Measurements from ENCODE around the gene XCL1.

Gene XCL1

DNA sequence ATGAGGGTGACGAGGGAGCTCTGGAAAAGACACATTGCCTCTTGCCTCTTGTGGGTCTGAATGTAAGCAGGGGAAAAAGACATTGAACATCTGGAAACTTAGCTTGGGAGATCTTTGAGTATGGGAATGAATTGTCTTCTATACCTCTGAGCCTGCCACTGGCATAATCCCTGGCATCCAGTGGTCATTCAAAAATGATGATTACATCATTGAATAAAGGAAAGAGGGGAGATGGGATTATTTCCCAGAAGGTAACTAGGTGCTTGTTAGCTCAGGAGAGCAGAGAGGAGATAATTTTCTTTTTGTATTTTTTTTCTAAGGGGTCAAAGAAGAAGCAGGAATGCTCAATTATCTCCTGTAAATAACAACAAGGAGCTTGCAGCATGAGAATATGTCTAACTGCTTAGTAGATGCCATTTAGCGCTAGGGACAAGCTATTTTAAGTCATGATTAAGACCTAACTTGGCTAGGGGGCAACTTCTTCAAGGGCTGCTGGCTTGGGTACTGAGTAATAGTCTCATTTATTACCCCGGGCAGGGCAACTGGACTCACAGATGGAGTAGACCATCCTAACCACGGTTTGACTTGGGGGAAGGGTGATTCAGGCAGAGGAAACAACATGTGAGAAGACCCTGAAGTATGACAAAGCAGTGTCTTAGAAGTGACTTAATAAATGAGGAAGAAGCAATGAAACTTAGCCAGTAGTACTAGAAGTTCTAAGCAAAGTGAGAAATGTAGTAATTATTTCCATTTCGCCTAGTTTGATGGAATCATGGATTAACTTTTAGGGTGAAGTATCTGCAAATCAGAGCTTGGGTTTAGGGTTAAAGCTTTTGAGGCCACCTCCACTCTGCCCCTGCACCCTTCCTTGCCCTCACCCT is 21.6 kb upstream of the XCL1 start:
- no peak for DNase-seq
- no peaks in the 10 kb centered on the region for H3K27me3 ChIP-seq (replicated peaks; ENCODE audit: insufficient read depth, low read length)
- H3K4me1 ChIP-seq (ENCODE audit: low read length): no peaks in the 10 kb centered on the region
- no peaks in the 10 kb centered on the region for H3K36me3 ChIP-seq (replicated peaks; ENCODE audit: insufficient read depth, low read length)
- no peak overlapping the region for H2AFZ ChIP-seq (ENCODE audit: low read length)
- H3K9me3 ChIP-seq (replicated peaks; ENCODE audit: insufficient read depth, low read length): no peaks in the 10 kb centered on the region
- H3K9ac ChIP-seq (ENCODE audit: low read length): no peak overlapping the region
- H4K20me1 ChIP-seq (ENCODE audit: insufficient read depth, low read length): no peaks in the 10 kb centered on the region
- no peak overlapping the region for H3K4me2 ChIP-seq (ENCODE audit: low read depth, low read length)
- H3K9me2 ChIP-seq (replicated peaks; ENCODE audit: insufficient read depth, low read length): no peaks in the 10 kb centered on the region
- H3K4me3 ChIP-seq (ENCODE audit: low read length): no peak overlapping the region
- no peak overlapping the region for H3K27ac ChIP-seq (ENCODE audit: low read length)
- H3F3A ChIP-seq (ENCODE audit: insufficient read depth, low read length): no peaks in the 10 kb centered on the region
- TF ChIP-seq, protein P1, sequence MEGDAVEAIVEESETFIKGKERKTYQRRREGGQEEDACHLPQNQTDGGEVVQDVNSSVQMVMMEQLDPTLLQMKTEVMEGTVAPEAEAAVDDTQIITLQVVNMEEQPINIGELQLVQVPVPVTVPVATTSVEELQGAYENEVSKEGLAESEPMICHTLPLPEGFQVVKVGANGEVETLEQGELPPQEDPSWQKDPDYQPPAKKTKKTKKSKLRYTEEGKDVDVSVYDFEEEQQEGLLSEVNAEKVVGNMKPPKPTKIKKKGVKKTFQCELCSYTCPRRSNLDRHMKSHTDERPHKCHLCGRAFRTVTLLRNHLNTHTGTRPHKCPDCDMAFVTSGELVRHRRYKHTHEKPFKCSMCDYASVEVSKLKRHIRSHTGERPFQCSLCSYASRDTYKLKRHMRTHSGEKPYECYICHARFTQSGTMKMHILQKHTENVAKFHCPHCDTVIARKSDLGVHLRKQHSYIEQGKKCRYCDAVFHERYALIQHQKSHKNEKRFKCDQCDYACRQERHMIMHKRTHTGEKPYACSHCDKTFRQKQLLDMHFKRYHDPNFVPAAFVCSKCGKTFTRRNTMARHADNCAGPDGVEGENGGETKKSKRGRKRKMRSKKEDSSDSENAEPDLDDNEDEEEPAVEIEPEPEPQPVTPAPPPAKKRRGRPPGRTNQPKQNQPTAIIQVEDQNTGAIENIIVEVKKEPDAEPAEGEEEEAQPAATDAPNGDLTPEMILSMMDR (IDR thresholded peaks at IDR 0.05; ENCODE audit: low read length): no peak
- TF ChIP-seq EZH2 (optimal IDR thresholded peaks at IDR 0.05; ENCODE audit: low read depth, low read length) (no peak), EZH2phosphoT487 (IDR thresholded peaks at IDR 0.05; ENCODE audit: low read length) (no peak)
- no peaks in the 10 kb centered on the region for H3K79me2 ChIP-seq (ENCODE audit: low read length)

DNA sequence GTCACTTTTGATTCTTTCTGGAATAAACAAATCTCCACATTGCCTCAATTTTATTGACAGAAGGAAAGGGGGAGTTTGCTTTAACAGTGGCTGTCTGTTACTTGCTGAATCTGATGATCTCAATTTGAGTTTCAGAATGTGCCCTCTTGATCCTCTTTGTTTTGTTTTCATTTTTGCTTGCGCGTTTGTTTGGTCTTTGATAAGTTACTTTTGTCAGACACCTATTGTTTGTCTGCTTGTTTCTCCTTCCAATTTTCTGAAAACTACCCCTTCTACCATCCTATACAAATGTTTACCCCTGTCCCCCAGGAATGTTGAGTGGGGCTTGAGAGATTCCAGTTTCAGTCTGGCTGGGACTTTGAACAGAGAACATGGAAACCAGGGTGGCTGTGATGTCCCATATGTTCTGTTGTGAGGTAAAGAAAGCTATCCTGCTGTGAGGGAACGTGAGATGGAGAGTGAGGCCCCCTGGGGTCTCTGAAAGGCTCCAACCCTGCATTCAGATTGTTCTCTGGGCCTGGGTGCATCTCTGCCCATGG is 20.8 kb upstream of the XCL1 start:
- no peak overlapping the region for H3K4me3 ChIP-seq (ENCODE audit: low read length)
- no peak for DNase-seq
- H3K27me3 ChIP-seq (replicated peaks; ENCODE audit: insufficient read depth, low read length): no peaks in the 10 kb centered on the region

DNA sequence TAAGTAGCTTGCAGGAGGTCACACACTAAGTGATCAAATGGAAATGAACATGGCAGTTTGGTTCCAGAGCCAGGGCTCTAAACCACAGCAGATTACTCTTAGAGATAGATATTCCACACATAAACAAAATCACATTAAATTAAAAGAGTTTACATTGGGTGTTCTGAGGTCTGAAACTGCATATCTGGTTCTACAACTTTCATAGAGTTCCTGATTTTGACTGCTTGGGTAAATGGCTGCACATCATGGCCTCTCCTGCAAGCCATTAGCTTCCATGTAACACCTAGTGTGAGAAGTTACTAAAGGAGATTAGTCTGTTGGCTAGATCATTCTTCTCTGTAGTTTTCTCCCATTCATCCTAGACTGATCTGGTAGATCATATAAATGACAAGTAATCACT is 19.8 kb upstream of the XCL1 start:
- Histone ChIP-seq H4K20me1 (ENCODE audit: insufficient read depth, low read length) (no peaks in the 10 kb centered on the region), H3K4me3 (ENCODE audit: low read length) (no peak overlapping the region), H3F3A (ENCODE audit: insufficient read depth, low read length) (no peaks in the 10 kb centered on the region), H3K4me2 (ENCODE audit: low read depth, low read length) (no peak overlapping the region), H3K79me2 (ENCODE audit: low read length) (no peaks in the 10 kb centered on the region), H3K4me1 (ENCODE audit: low read length) (no peaks in the 10 kb centered on the region), H3K9me3 (replicated peaks; ENCODE audit: insufficient read depth, low read length) (no peaks in the 10 kb centered on the region), H3K9ac (ENCODE audit: low read length) (no peak overlapping the region), H3K27me3 (replicated peaks; ENCODE audit: insufficient read depth, low read length) (no peaks in the 10 kb centered on the region), H3K9me2 (replicated peaks; ENCODE audit: insufficient read depth, low read length) (no peaks in the 10 kb centered on the region), H3K27ac (ENCODE audit: low read length) (no peak overlapping the region), H3K36me3 (replicated peaks; ENCODE audit: insufficient read depth, low read length) (no peaks in the 10 kb centered on the region), H2AFZ (ENCODE audit: low read length) (no peak overlapping the region)
- TF ChIP-seq EZH2 (optimal IDR thresholded peaks at IDR 0.05; ENCODE audit: low read depth, low read length): no peak
- TF ChIP-seq EZH2phosphoT487 (IDR thresholded peaks at IDR 0.05; ENCODE audit: low read length): no peak
- no peak for DNase-seq

More for the DNA sequence above, 20.8 kb upstream of the XCL1 start:
- Histone ChIP-seq H3K79me2 (ENCODE audit: low read length) (no peaks in the 10 kb centered on the region), H3K27ac (ENCODE audit: low read length) (no peak overlapping the region), H3K36me3 (replicated peaks; ENCODE audit: insufficient read depth, low read length) (no peaks in the 10 kb centered on the region), H3F3A (ENCODE audit: insufficient read depth, low read length) (no peaks in the 10 kb centered on the region), H3K9me2 (replicated peaks; ENCODE audit: insufficient read depth, low read length) (no peaks in the 10 kb centered on the region), H3K9ac (ENCODE audit: low read length) (no peak overlapping the region), H3K9me3 (replicated peaks; ENCODE audit: insufficient read depth, low read length) (no peaks in the 10 kb centered on the region), H4K20me1 (ENCODE audit: insufficient read depth, low read length) (no peaks in the 10 kb centered on the region), H3K4me1 (ENCODE audit: low read length) (no peaks in the 10 kb centered on the region), H2AFZ (ENCODE audit: low read length) (no peak overlapping the region), H3K4me2 (ENCODE audit: low read depth, low read length) (no peak overlapping the region)
- no peak for TF ChIP-seq EZH2 (optimal IDR thresholded peaks at IDR 0.05; ENCODE audit: low read depth, low read length)
- no peak for TF ChIP-seq EZH2phosphoT487 (IDR thresholded peaks at IDR 0.05; ENCODE audit: low read length)
- TF ChIP-seq, protein P1 (IDR thresholded peaks at IDR 0.05; ENCODE audit: low read length): no peak

DNA sequence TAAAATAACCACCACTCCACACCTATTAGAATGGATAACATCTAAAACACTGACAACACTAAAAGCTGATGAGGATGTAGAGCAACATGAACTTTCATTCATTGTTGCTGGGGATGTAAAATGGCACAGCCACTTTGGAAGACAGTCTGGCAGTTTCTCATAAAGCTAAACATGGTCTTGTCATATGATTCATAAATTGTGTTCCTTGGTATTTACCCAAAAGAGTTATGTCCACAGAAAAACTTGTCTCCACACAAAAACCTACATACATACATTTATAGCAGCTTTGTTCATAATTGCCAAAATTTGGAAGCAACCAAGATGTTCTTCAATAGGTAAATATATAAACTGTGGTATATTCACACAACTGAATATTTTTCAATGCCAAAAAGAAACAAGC is 16.0 kb upstream of the XCL1 start:
- Histone ChIP-seq H3K79me2 (ENCODE audit: low read length) (no peaks in the 10 kb centered on the region), H3K9me3 (replicated peaks; ENCODE audit: insufficient read depth, low read length) (no peaks in the 10 kb centered on the region), H3K27me3 (replicated peaks; ENCODE audit: insufficient read depth, low read length) (no peaks in the 10 kb centered on the region), H3F3A (ENCODE audit: insufficient read depth, low read length) (no peaks in the 10 kb centered on the region), H3K4me3 (ENCODE audit: low read length) (no peak overlapping the region), H3K4me2 (ENCODE audit: low read depth, low read length) (no peak overlapping the region), H2AFZ (ENCODE audit: low read length) (no peak overlapping the region), H3K4me1 (ENCODE audit: low read length) (no peaks in the 10 kb centered on the region), H3K9ac (ENCODE audit: low read length) (no peak overlapping the region), H4K20me1 (ENCODE audit: insufficient read depth, low read length) (no peaks in the 10 kb centered on the region), H3K9me2 (replicated peaks; ENCODE audit: insufficient read depth, low read length) (no peaks in the 10 kb centered on the region), H3K27ac (ENCODE audit: low read length) (no peak overlapping the region), H3K36me3 (replicated peaks; ENCODE audit: insufficient read depth, low read length) (no peaks in the 10 kb centered on the region)
- DNase-seq: no peak
- TF ChIP-seq EZH2 (optimal IDR thresholded peaks at IDR 0.05; ENCODE audit: low read depth, low read length) (no peak), EZH2phosphoT487 (IDR thresholded peaks at IDR 0.05; ENCODE audit: low read length) (no peak)
- TF ChIP-seq, protein P1 (IDR thresholded peaks at IDR 0.05; ENCODE audit: low read length): no peak

Measured in MM.1S (cell line).